A204.1 (cell line): ENCODE data around the gene CLTB.
"Not testable (repeated sequence)": the region's sequence is repeated elsewhere in the genome, so short reads cannot be mapped to it uniquely, and the experiment has no call there.

Experiments
- FAIRE-seq: peaks from 2 replicates; lab custom pipeline; 2012; peaks lifted over from hg19 to GRCh38; lab: Jason Lieb, UNC

Gene CLTB

GRCh38 chr5:176426876-176427275 lies 10.5 kb upstream of the CLTB start:
- FAIRE-seq, result no peak

- no peak for FAIRE-seq
Measured at GRCh38 chr5:176425791-176426190, 9.5 kb upstream of the CLTB start.

GRCh38 chr5:176425138-176425537 lies 8.8 kb upstream of the CLTB start:
- no peak for FAIRE-seq

- no peak for FAIRE-seq
Measured at GRCh38 chr5:176424181-176424580, 7.8 kb upstream of the CLTB start.

- no peak for FAIRE-seq
Measured at GRCh38 chr5:176420972-176421544, 4.7 kb upstream of the CLTB start.

- FAIRE-seq, result no peak
Measured at GRCh38 chr5:176420086-176420485, 3.7 kb upstream of the CLTB start.

GRCh38 chr5:176418251-176418650 lies 1.9 kb upstream of the CLTB start:
- FAIRE-seq, result no peak

GRCh38 chr5:176416965-176417364 lies 626 bp upstream of the CLTB start:
- FAIRE-seq, result no peak

- no peak for FAIRE-seq
Measured at GRCh38 chr5:176415240-176415951, 943 bp downstream of the CLTB start.

GRCh38 chr5:176414704-176415103 lies 1.6 kb downstream of the CLTB start:
- FAIRE-seq, result no peak

GRCh38 chr5:176413709-176414191 lies 2.6 kb downstream of the CLTB start:
- no peak for FAIRE-seq

GRCh38 chr5:176413255-176413565 lies 3.1 kb downstream of the CLTB start:
- FAIRE-seq, result no peak

GRCh38 chr5:176412517-176413254 lies 3.7 kb downstream of the CLTB start:
- FAIRE-seq, result no peak

- FAIRE-seq, result no peak
Measured at GRCh38 chr5:176410486-176411180, 5.7 kb downstream of the CLTB start.

GRCh38 chr5:176409765-176410164 lies 6.6 kb downstream of the CLTB start:
- no peak for FAIRE-seq

- no peak for FAIRE-seq
Measured at GRCh38 chr5:176408590-176408989, 7.7 kb downstream of the CLTB start.

GRCh38 chr5:176408252-176408573 lies 8.1 kb downstream of the CLTB start:
- not testable (repeated sequence) for FAIRE-seq

GRCh38 chr5:176407456-176408251 lies 8.7 kb downstream of the CLTB start:
- no peak for FAIRE-seq

- FAIRE-seq, result no peak
Measured at GRCh38 chr5:176406436-176407052, 9.8 kb downstream of the CLTB start.

- FAIRE-seq, result no peak
Measured at GRCh38 chr5:176405656-176406435, 10.5 kb downstream of the CLTB start.
